ENCODE measurements around the gene OCEL1. TPM values are rescaled to one million over a fixed set of nuclear protein-coding genes. Genes with fewer than 3 reads are reported as not detected.
A peak's percentile ranks its signal among the peaks of the same experiment; 100 is the strongest.

Gene OCEL1
- total and polyA plus RNA-seq, 2 donors (not counting 1 experiment from before 2014, with no cell fraction given) = 28.5 to 30.5 TPM

GRCh38 chr19:17220207-17220758 is 5.7 kb upstream of the OCEL1 start:
- no peak for DNase-seq

More at GRCh38 chr19:17220207-17220758, 5.7 kb upstream of the OCEL1 start:
- ChIA-PET CTCF (interaction anchor here (1.4 to 1.9 kb wide), 2 partner anchors 15 kb away, joined by 3 to 7 read pairs; no protein-coding TSS in a partner anchor), POLR2A (interaction anchor here (0.6 to 0.7 kb wide), 2 partner anchors 480 to 611 kb away, joined by 5 to 6 read pairs; no protein-coding TSS in a partner anchor)
- Histone ChIP-seq H3K9ac (ENCODE audit: low read length) (no peak overlapping the region), H3K79me2 (ENCODE audit: control insufficient read depth, insufficient read depth, low read length) (no peaks in the 10 kb centered on the region), H3K36me3 (replicated peaks in 1 of 2; ENCODE audit: control extremely low read depth in 1 of 2, control insufficient read depth in 1 of 2, extremely low read depth in 1 of 2, insufficient read depth in 2 of 2, low read length in 1 of 2) (peaks cover 0 to 13% of the 10 kb centered on the region in 2 experiments), H3K27ac (ENCODE audit: low read length in 2 of 2) (no peak overlapping the region), H3K4me2 (replicated peaks; ENCODE audit: low read depth, low read length, poor library complexity, severe bottlenecking) (no peak overlapping the region), H3K4me1 (ENCODE audit: control insufficient read depth in 2 of 2, insufficient read depth in 2 of 2, low read length in 2 of 2) (peaks cover 5 to 9% of the 10 kb centered on the region in 2 donors), H3K4me3 (ENCODE audit: control extremely low read depth in 1 of 5, extremely low read depth in 1 of 5, insufficient read depth in 1 of 5, low read depth in 2 of 5, low read length in 4 of 5) (no peak overlapping the region), H3K9me3 (ENCODE audit: control extremely low read depth in 1 of 3, control insufficient read depth in 2 of 3, insufficient read depth in 1 of 3, low read length in 2 of 3) (no peaks in the 10 kb centered on the region), H4K20me1 (ENCODE audit: control insufficient read depth, insufficient read depth, low read length, poor library complexity, severe bottlenecking) (no peaks in the 10 kb centered on the region), H2AFZ (ENCODE audit: insufficient read depth, low read depth, low read length, poor library complexity, severe bottlenecking) (no peak overlapping the region), H3K27me3 (replicated peaks in 1 of 4; ENCODE audit: control extremely low read depth in 1 of 4, control insufficient read depth in 3 of 4, insufficient read depth in 4 of 4, low read length in 3 of 4) (no peaks in the 10 kb centered on the region)
- intact Hi-C loops (cut with micrococcal nuclease) = no loop called here
- TF ChIP-seq EZH2 (IDR thresholded peaks at IDR 0.05; ENCODE audit: borderline replicate concordance, insufficient read depth, low read depth, low read length, poor library complexity, severe bottlenecking) (no peak), CTCF (IDR thresholded peaks at IDR 0.05) (no peak)
- H3K4me1 Mint-ChIP-seq = peaks cover 6% of the 10 kb centered on the region
- H3K4me3 Mint-ChIP-seq = no peak overlapping the region
- WGBS (ENCODE audit: insufficient coverage) = 82% methylated on average over 12 of the region's 14 CpGs
- H3K9me3 Mint-ChIP-seq (ENCODE audit: insufficient read depth) = no peaks in the 10 kb centered on the region
- no peaks in the 10 kb centered on the region for H3K27me3 Mint-ChIP-seq
- no peak for ATAC-seq (ENCODE audit: low read depth)
- H3K27ac Mint-ChIP-seq = peak overlapping the region; percentile 32

Measured in B cell (primary cell).